ENCODE results near the gene PALM. TPM values are rescaled to one million over a fixed set of nuclear protein-coding genes. Genes with fewer than 3 reads are reported as not detected.

The PALM gene
- total RNA-seq, 1 experiment from 2014 or later: 22.1 TPM

- DNase-seq (ENCODE audit: low spot score): no peak
- Mint-ChIP-seq H3K4me3 (no peak overlapping the region), H3K27me3 (ENCODE audit: low read depth) (no peaks in the 10 kb centered on the region), H3K4me1 (no peaks in the 10 kb centered on the region), H3K9me3 (peaks cover 4% of the 10 kb centered on the region; the same call in 1 of the 2 replicates), H3K27ac (no peak overlapping the region), H3K36me3 (peaks cover 3% of the 10 kb centered on the region; the same call in 1 of the 2 replicates)
- ChIA-PET POLR2A (no interaction called here), CTCF (interaction anchor here (1.0 kb wide), 1 partner anchor 12 kb away, joined by 3 read pairs; no protein-coding TSS in a partner anchor)
- no peak for ATAC-seq
- no peak for TF ChIP-seq AFF4 (CRISPR knock-in tag; IDR thresholded peaks at IDR 0.05; ENCODE audit: borderline replicate concordance)
- no peak for TF ChIP-seq ARID4B (CRISPR knock-in tag; IDR thresholded peaks at IDR 0.05; ENCODE audit: borderline replicate concordance)
- TF ChIP-seq MLX (CRISPR knock-in tag; IDR thresholded peaks at IDR 0.05): no peak
- TF ChIP-seq, protein P1, sequence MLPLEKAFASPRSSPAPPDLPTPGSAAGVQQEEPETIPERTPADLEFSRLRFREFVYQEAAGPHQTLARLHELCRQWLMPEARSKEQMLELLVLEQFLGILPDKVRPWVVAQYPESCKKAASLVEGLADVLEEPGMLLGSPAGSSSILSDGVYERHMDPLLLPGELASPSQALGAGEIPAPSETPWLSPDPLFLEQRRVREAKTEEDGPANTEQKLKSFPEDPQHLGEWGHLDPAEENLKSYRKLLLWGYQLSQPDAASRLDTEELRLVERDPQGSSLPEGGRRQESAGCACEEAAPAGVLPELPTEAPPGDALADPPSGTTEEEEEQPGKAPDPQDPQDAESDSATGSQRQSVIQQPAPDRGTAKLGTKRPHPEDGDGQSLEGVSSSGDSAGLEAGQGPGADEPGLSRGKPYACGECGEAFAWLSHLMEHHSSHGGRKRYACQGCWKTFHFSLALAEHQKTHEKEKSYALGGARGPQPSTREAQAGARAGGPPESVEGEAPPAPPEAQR (CRISPR knock-in tag; IDR thresholded peaks at IDR 0.05): no peak
Observed at GRCh38 chr19:746208-746819, 37.6 kb downstream of the PALM start.

- no peak overlapping the region for H3K27ac Mint-ChIP-seq
- no peak for DNase-seq (ENCODE audit: low spot score)
- POLR2A ChIA-PET: no interaction called here
- H3K9me3 Mint-ChIP-seq: peaks cover 4% of the 10 kb centered on the region; the same call in 1 of the 2 replicates
- H3K4me1 Mint-ChIP-seq: no peaks in the 10 kb centered on the region
- no peaks in the 10 kb centered on the region for H3K27me3 Mint-ChIP-seq (ENCODE audit: low read depth)
- peaks cover 3% of the 10 kb centered on the region; the same call in 1 of the 2 replicates for H3K36me3 Mint-ChIP-seq
- CTCF ChIA-PET: no interaction called here
- H3K4me3 Mint-ChIP-seq: no peak overlapping the region
- ATAC-seq: no peak
- no peak for TF ChIP-seq TP53 (CRISPR knock-in tag; IDR thresholded peaks at IDR 0.05)
- no peak for TF ChIP-seq ZNF423 (CRISPR knock-in tag; IDR thresholded peaks at IDR 0.05)
- no peak for TF ChIP-seq FOXP4 (CRISPR knock-in tag; IDR thresholded peaks at IDR 0.05)
- TF ChIP-seq, protein P2, sequence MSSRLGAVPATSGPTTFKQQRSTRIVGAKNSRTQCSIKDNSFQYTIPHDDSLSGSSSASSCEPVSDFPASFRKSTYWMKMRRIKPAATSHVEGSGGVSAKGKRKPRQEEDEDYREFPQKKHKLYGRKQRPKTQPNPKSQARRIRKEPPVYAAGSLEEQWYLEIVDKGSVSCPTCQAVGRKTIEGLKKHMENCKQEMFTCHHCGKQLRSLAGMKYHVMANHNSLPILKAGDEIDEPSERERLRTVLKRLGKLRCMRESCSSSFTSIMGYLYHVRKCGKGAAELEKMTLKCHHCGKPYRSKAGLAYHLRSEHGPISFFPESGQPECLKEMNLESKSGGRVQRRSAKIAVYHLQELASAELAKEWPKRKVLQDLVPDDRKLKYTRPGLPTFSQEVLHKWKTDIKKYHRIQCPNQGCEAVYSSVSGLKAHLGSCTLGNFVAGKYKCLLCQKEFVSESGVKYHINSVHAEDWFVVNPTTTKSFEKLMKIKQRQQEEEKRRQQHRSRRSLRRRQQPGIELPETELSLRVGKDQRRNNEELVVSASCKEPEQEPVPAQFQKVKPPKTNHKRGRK (CRISPR knock-in tag; IDR thresholded peaks at IDR 0.05; ENCODE audit: borderline replicate concordance): no peak
- TF ChIP-seq FOXK1 (CRISPR knock-in tag; IDR thresholded peaks at IDR 0.05): no peak
- TF ChIP-seq, protein P3, sequence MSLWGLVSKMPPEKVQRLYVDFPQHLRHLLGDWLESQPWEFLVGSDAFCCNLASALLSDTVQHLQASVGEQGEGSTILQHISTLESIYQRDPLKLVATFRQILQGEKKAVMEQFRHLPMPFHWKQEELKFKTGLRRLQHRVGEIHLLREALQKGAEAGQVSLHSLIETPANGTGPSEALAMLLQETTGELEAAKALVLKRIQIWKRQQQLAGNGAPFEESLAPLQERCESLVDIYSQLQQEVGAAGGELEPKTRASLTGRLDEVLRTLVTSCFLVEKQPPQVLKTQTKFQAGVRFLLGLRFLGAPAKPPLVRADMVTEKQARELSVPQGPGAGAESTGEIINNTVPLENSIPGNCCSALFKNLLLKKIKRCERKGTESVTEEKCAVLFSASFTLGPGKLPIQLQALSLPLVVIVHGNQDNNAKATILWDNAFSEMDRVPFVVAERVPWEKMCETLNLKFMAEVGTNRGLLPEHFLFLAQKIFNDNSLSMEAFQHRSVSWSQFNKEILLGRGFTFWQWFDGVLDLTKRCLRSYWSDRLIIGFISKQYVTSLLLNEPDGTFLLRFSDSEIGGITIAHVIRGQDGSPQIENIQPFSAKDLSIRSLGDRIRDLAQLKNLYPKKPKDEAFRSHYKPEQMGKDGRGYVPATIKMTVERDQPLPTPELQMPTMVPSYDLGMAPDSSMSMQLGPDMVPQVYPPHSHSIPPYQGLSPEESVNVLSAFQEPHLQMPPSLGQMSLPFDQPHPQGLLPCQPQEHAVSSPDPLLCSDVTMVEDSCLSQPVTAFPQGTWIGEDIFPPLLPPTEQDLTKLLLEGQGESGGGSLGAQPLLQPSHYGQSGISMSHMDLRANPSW (CRISPR knock-in tag; conservative IDR thresholded peaks at IDR 0.05; ENCODE audit: low read depth): no peak
- TF ChIP-seq NR1H2 (CRISPR knock-in tag; IDR thresholded peaks at IDR 0.05): no peak
- no peak for TF ChIP-seq AR (CRISPR knock-in tag; IDR thresholded peaks at IDR 0.05)
Observed at GRCh38 chr19:746956-747355, 38.2 kb downstream of the PALM start.

Data from WTC11 (cell line).